Right lobe of liver (tissue), 4 donors: Measurements from ENCODE around the gene WAC.
"Not testable (repeated sequence)": the region's sequence is repeated elsewhere in the genome, so short reads cannot be mapped to it uniquely, and the experiment has no call there.

Source experiments
- POLR2A ChIP-seq: fragments of 450-650 bp; IDR thresholded peaks from one replicate; pipeline ENCODE4 v1.6.1; 2017; ENCODE audit warnings: antibody characterized with exemption, mild to moderate bottlenecking
- TF ChIP-seq, protein P1 (sequence below), 4 donors: fragments of 200-600 bp in 3 of 4; fragments of 450-650 bp in 1 of 4; IDR thresholded peaks; one replicate each; pipeline versions ENCODE4 v1.5.1 to v1.8.0; 2016 to 2022; ENCODE audit warnings: antibody characterized with exemption in 4 of 4, mild to moderate bottlenecking in 2 of 4
- donor health status: DM: no; HTN: no; CAD: no.
- donor health status: DM: no; HTN: no; CAD: no.
- donor health status: DM: no; HTN: yes; CAD: no.

DNA sequence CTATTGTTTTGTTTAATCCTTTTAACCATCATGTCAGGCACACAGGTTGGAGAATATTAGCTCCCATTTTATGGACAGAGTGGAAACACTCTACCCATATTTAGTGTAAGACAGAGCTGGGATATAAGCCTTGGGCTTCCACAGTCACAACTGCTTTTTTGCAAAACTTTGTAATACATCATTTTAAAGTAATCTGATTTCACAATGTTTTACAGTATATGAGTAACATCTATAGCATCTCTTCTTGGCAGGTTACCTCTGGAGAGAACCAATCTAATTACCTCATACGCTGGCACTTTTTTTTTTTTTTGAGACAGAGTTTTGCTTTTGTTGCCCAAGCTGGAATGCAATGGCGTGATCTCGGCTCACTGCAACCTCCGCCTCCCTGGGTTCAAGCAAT, 12.1 kb upstream of the WAC start:
- TF ChIP-seq POLR2A, result not testable (repeated sequence)
- TF ChIP-seq, protein P1, sequence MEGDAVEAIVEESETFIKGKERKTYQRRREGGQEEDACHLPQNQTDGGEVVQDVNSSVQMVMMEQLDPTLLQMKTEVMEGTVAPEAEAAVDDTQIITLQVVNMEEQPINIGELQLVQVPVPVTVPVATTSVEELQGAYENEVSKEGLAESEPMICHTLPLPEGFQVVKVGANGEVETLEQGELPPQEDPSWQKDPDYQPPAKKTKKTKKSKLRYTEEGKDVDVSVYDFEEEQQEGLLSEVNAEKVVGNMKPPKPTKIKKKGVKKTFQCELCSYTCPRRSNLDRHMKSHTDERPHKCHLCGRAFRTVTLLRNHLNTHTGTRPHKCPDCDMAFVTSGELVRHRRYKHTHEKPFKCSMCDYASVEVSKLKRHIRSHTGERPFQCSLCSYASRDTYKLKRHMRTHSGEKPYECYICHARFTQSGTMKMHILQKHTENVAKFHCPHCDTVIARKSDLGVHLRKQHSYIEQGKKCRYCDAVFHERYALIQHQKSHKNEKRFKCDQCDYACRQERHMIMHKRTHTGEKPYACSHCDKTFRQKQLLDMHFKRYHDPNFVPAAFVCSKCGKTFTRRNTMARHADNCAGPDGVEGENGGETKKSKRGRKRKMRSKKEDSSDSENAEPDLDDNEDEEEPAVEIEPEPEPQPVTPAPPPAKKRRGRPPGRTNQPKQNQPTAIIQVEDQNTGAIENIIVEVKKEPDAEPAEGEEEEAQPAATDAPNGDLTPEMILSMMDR (IDR thresholded peaks at IDR 0.05), result not testable (repeated sequence)
